ENCODE results near the gene CITED4. TPM values are rescaled to one million over a fixed set of nuclear protein-coding genes. Genes with fewer than 3 reads are reported as not detected.

The CITED4 gene
- total RNA-seq, 2 experiments from 2014 or later: 13.1 to 15.0 TPM

- Mint-ChIP-seq H3K4me3 (no peak overlapping the region), H3K27me3 (peaks cover 2% of the 10 kb centered on the region), H3K9me3 (peaks cover 5% of the 10 kb centered on the region), H3K27ac (no peak overlapping the region), H3K36me3 (peaks cover 13% of the 10 kb centered on the region), H3K4me1 (peaks cover 37% of the 10 kb centered on the region)
- ATAC-seq (ENCODE audit: low read depth): no peak
- POLR2A ChIA-PET: interaction anchor here (2.0 kb wide), 1 partner anchor 11 kb away, joined by 5 read pairs; no protein-coding TSS in a partner anchor
- DNase-seq: no peak
Observed at GRCh38 chr1:40842207-40842606, 20.0 kb downstream of the CITED4 start.

- Mint-ChIP-seq H3K36me3 (peaks cover 13% of the 10 kb centered on the region), H3K4me1 (peaks cover 34% of the 10 kb centered on the region), H3K27ac (peak overlapping the region; percentile 94), H3K9me3 (peaks cover 5% of the 10 kb centered on the region), H3K4me3 (peak overlapping the region; percentile 70), H3K27me3 (peaks cover 2% of the 10 kb centered on the region)
- DNase-seq (no peak), ATAC-seq (ENCODE audit: low read depth) (no peak)
- POLR2A ChIA-PET: interaction anchor here (1.0 to 2.0 kb wide), 5 partner anchors 11 to 67 kb away, joined by 3 to 18 read pairs (median 5); no protein-coding TSS in a partner anchor
Observed at GRCh38 chr1:40841602-40842001, 20.6 kb downstream of the CITED4 start.

GRCh38 chr1:40840526-40841323 lies 21.4 kb downstream of the CITED4 start:
- Mint-ChIP-seq H3K4me1 (peaks cover 34% of the 10 kb centered on the region), H3K27ac (peak overlapping the region; percentile 94), H3K4me3 (peak overlapping the region; percentile 70), H3K36me3 (peaks cover 13% of the 10 kb centered on the region), H3K9me3 (peaks cover 5% of the 10 kb centered on the region), H3K27me3 (peaks cover 2% of the 10 kb centered on the region)
- peak; percentile 88 for ATAC-seq (ENCODE audit: low read depth)
- DNase-seq: peak; percentile 60
- POLR2A ChIA-PET: interaction anchor here (0.7 to 2.0 kb wide), 8 partner anchors 12 to 66 kb away, joined by 3 to 18 read pairs (median 4); no protein-coding TSS in a partner anchor

GRCh38 chr1:40839943-40840335 lies 22.2 kb downstream of the CITED4 start:
- ATAC-seq (ENCODE audit: low read depth) (no peak), DNase-seq (no peak)
- H3K4me1 Mint-ChIP-seq: peaks cover 32% of the 10 kb centered on the region
- POLR2A ChIA-PET: no interaction called here
- H3K4me3 Mint-ChIP-seq: peak overlapping the region; percentile 70
- H3K27me3 Mint-ChIP-seq: peaks cover 2% of the 10 kb centered on the region
- peaks cover 5% of the 10 kb centered on the region for H3K9me3 Mint-ChIP-seq
- peak overlapping the region; percentile 94 for H3K27ac Mint-ChIP-seq
- peaks cover 13% of the 10 kb centered on the region for H3K36me3 Mint-ChIP-seq

GRCh38 chr1:40838980-40839942 lies 22.9 kb downstream of the CITED4 start:
- ATAC-seq (ENCODE audit: low read depth) (no peak), DNase-seq (no peak)
- no peak overlapping the region for H3K4me3 Mint-ChIP-seq
- peaks cover 29% of the 10 kb centered on the region for H3K4me1 Mint-ChIP-seq
- peaks cover 5% of the 10 kb centered on the region for H3K9me3 Mint-ChIP-seq
- H3K27me3 Mint-ChIP-seq: peaks cover 2% of the 10 kb centered on the region
- POLR2A ChIA-PET: no interaction called here
- H3K27ac Mint-ChIP-seq: peak overlapping the region; percentile 94
- H3K36me3 Mint-ChIP-seq: peaks cover 12% of the 10 kb centered on the region

- Mint-ChIP-seq H3K4me1 (peaks cover 27% of the 10 kb centered on the region), H3K27me3 (peaks cover 2% of the 10 kb centered on the region), H3K27ac (no peak overlapping the region), H3K9me3 (peaks cover 5% of the 10 kb centered on the region), H3K4me3 (no peak overlapping the region), H3K36me3 (peaks cover 8% of the 10 kb centered on the region)
- no peak for ATAC-seq (ENCODE audit: low read depth)
- POLR2A ChIA-PET: interaction anchor here (0.8 kb wide), 1 partner anchor 24 kb away, joined by 3 read pairs; the partner anchor contains the start of gene CITED4
- DNase-seq: no peak
Observed at GRCh38 chr1:40838045-40838979, 23.9 kb downstream of the CITED4 start.

- POLR2A ChIA-PET: no interaction called here
- ATAC-seq (ENCODE audit: low read depth): no peak
- H3K27me3 Mint-ChIP-seq: peaks cover 2% of the 10 kb centered on the region
- H3K4me3 Mint-ChIP-seq: no peak overlapping the region
- peaks cover 3% of the 10 kb centered on the region for H3K9me3 Mint-ChIP-seq
- no peak overlapping the region for H3K27ac Mint-ChIP-seq
- peaks cover 27% of the 10 kb centered on the region for H3K4me1 Mint-ChIP-seq
- peaks cover 5% of the 10 kb centered on the region for H3K36me3 Mint-ChIP-seq
- no peak for DNase-seq
Observed at GRCh38 chr1:40837601-40838000, 24.6 kb downstream of the CITED4 start.

- no peak overlapping the region for H3K4me3 Mint-ChIP-seq
- ATAC-seq (ENCODE audit: low read depth) (no peak), DNase-seq (no peak)
- POLR2A ChIA-PET: no interaction called here
- no peaks in the 10 kb centered on the region for H3K9me3 Mint-ChIP-seq
- peaks cover 21% of the 10 kb centered on the region for H3K4me1 Mint-ChIP-seq
- H3K27ac Mint-ChIP-seq: no peak overlapping the region
- H3K36me3 Mint-ChIP-seq: peaks cover 1% of the 10 kb centered on the region
- peaks cover 2% of the 10 kb centered on the region for H3K27me3 Mint-ChIP-seq
Observed at GRCh38 chr1:40836283-40836682, 25.9 kb downstream of the CITED4 start.

GRCh38 chr1:40834968-40835545 lies 27.1 kb downstream of the CITED4 start:
- H3K4me3 Mint-ChIP-seq: no peak overlapping the region
- DNase-seq (no peak), ATAC-seq (ENCODE audit: low read depth) (no peak)
- H3K36me3 Mint-ChIP-seq: peaks cover 1% of the 10 kb centered on the region
- POLR2A ChIA-PET: no interaction called here
- peaks cover 10% of the 10 kb centered on the region for H3K4me1 Mint-ChIP-seq
- no peak overlapping the region for H3K27ac Mint-ChIP-seq
- no peaks in the 10 kb centered on the region for H3K9me3 Mint-ChIP-seq
- H3K27me3 Mint-ChIP-seq: peaks cover 2% of the 10 kb centered on the region

GRCh38 chr1:40833979-40834378 lies 28.2 kb downstream of the CITED4 start:
- DNase-seq (no peak), ATAC-seq (ENCODE audit: low read depth) (no peak)
- Mint-ChIP-seq H3K27ac (peak overlapping the region; percentile 22), H3K27me3 (peaks cover 2% of the 10 kb centered on the region), H3K9me3 (no peaks in the 10 kb centered on the region), H3K4me1 (peaks cover under 1% of the 10 kb centered on the region), H3K4me3 (no peak overlapping the region), H3K36me3 (peaks cover 1% of the 10 kb centered on the region)
- POLR2A ChIA-PET: interaction anchor here (0.7 kb wide), 1 partner anchor 321 kb away, joined by 4 read pairs; no protein-coding TSS in a partner anchor

GRCh38 chr1:40831001-40831732 lies 31.0 kb downstream of the CITED4 start:
- H3K36me3 Mint-ChIP-seq: peaks cover 1% of the 10 kb centered on the region
- POLR2A ChIA-PET: no interaction called here
- H3K4me1 Mint-ChIP-seq: peaks cover 8% of the 10 kb centered on the region
- ATAC-seq (ENCODE audit: low read depth) (no peak), DNase-seq (no peak)
- H3K27me3 Mint-ChIP-seq: peaks cover 2% of the 10 kb centered on the region
- H3K9me3 Mint-ChIP-seq: no peaks in the 10 kb centered on the region
- H3K27ac Mint-ChIP-seq: no peak overlapping the region
- H3K4me3 Mint-ChIP-seq: no peak overlapping the region

All from activated naive CD8-positive, alpha-beta T cell treated with anti-CD3 and anti-CD28 coated beads, Interleukin-2, amount 10 ng/mL, durations not matched to agents 7 days and 5 days (primary cell).